GM21619 (cell line): ENCODE measurements around the gene SRSF3.

ENCODE experiments used
- ATAC-seq: cut with Tn5 transposase; IDR thresholded peaks from one replicate; pipeline ENCODE4 v1.9.1; 2021; ENCODE audit not compliant: unreplicated experiment

The SRSF3 gene

DNA sequence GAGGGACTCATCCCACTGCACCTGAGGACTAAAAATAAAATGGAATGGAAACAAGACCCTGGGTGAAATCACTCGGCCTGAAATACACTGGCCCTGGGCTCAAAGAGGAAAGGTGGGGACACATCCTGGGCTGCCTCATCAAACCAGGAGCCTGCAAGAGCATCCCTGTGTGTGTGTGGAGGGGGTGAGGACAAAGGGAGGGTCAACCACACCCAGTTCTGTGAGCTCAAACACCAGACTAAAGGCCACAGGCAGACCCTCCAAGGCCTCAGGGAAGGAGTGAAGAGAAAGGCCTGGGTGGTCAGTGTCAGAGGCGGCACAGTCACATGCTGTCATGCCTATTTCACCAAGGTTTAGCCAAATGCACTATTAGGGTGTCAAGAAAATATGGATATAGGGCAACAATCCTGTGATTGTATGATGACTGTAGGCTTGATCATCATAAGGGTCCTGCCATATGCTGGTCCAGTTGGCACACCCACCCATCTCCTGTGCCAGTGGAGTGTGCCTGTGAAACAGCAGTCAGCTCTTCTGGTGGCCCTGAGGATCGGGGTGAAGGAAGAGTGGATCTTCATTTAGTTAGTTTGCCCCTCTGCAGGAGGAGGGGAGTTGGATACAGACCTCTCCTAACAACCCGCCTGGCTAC lies 28.9 kb downstream of the SRSF3 start:
- no peak for ATAC-seq

DNA sequence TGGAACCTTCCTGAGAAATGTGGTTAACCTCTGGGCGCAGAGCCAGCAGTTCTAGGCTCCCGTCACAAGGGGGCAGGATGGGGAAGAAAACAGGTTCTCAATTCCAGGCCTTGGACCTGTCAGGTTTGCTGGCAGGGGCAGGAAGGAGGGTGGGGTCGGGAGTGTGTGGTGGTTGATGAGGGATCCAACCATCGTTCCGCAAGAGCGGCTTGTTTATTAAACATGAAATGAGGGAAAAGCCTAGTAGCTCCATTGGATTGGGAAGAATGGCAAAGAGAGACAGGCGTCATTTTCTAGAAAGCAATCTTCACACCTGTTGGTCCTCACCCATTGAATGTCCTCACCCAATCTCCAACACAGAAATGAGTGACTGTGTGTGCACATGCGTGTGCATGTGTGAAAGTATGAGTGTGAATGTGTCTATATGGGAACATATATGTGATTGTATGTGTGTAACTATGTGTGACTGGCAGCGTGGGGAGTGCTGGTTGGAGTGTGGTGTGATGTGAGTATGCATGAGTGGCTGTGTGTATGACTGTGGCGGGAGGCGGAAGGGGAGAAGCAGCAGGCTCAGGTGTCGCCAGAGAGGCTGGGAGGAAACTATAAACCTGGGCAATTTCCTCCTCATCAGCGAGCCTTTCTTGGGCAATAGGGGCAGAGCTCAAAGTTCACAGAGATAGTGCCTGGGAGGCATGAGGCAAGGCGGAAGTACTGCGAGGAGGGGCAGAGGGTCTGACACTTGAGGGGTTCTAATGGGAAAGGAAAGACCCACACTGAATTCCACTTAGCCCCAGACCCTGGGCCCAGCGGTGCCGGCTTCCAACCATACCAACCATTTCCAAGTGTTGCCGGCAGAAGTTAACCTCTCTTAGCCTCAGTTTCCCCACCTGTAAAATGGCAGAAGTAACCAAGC lies 29.6 kb downstream of the SRSF3 start:
- no peak for ATAC-seq

- no peak for ATAC-seq
Measured at GRCh38 chr6:36624461-36625157, 30.4 kb downstream of the SRSF3 start.

GRCh38 chr6:36625158-36625919 lies 31.2 kb downstream of the SRSF3 start:
- no peak for ATAC-seq

DNA sequence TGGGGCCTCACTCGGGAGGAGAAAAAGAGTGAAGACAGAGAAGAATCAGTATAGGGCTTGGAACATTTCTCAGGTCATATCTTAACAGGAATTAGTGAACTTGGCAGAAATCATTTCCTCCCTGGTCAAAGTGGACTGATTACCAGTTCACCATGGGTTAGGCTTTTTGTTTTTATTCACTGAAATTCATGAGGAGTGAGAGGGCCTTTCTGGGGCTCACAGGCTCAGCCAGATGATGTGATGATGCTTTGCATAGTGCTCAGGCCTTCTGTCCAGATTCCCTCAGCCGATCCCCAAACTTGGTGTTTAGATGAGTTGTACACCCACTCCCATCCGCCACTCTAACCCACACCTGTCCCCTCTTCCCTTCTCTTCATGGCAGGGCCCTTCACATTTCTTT lies 32.5 kb downstream of the SRSF3 start:
- ATAC-seq, result no peak

- no peak for ATAC-seq
Measured at GRCh38 chr6:36627141-36627540, 33.0 kb downstream of the SRSF3 start.

GRCh38 chr6:36627801-36628246 lies 33.7 kb downstream of the SRSF3 start:
- no peak for ATAC-seq

GRCh38 chr6:36629784-36630183 lies 35.6 kb downstream of the SRSF3 start:
- ATAC-seq, result no peak

GRCh38 chr6:36631326-36632011 lies 37.3 kb downstream of the SRSF3 start:
- ATAC-seq, result no peak

DNA sequence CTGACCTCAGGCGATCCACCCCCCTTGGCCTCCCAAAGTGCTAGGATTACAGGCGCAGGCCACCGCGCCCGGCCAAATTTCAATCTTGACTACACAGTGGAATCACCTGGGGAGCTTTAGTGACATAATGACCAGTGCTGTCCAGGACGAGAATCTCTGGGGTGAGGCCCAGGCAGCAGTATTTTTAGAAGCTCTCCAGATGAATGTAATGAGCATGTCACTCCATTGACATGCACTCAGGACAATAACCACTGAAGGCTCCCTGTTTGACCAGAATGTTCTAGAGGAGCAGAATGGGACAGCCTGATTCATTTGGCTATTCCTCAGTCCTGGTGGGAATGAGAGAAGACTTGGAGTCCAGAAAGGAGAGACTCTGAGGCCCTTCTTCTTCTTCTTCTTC lies 39.2 kb downstream of the SRSF3 start:
- no peak for ATAC-seq

DNA sequence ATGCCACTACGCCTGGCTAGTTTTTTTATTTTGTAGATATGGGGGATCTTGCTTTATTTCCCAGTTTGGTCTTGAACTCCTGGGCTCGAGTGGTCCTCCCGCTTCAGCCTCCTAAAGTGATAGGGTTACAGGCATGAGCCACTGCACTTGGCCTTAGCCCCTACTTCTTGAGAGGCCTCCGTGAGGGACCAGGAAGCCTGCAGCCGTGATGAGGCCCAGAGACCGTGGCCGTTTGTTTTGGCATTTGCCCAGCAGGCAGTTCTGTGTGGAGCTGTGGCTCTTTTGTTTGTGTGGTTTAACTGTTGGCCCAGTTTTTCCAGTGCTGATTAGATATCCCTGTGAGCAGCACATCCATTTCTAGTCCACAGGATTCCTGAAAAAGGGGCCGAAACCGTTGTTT lies 39.8 kb downstream of the SRSF3 start:
- ATAC-seq, result no peak

DNA sequence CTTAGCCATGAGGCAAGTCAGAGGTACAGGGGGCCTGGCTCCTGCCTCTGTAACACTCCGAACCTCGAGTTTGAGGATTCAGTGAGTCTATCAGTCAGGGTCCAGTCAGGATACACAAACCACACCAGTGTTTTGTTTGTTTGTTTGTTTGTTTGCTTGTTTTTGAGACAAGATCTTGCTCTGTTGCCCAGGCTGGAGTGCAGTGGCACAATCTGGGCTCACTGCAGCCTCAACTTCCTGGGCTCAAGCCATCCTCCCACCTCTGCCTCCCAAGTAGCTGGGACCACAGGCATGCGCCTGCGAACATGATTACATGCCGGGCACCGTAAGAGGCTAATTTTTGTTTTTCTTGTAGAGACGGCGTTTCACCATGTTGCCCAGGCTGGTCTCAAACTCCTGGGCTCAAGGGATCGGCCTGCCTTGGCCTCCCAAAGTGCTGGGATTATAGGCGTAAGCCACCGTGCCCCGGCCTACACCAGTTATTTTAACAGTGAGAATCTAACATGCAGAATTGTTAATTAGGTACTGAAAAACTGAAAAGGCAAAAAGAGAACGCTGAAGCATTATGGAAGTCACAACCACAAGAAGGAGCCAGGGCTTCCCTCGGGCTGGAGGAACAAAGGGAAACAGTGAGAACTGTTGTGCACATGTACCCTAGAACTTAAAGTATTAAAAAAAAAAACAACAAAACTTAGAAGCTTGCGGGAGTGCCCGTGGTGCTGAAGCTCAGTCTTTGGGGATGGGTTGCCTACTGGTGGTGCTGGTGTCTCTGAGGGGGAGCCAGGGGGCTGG lies 40.4 kb downstream of the SRSF3 start:
- ATAC-seq, result no peak

- ATAC-seq, result no peak
Measured at GRCh38 chr6:36636283-36636682, 42.1 kb downstream of the SRSF3 start.

GRCh38 chr6:36636687-36637418 lies 42.7 kb downstream of the SRSF3 start:
- no peak for ATAC-seq

DNA sequence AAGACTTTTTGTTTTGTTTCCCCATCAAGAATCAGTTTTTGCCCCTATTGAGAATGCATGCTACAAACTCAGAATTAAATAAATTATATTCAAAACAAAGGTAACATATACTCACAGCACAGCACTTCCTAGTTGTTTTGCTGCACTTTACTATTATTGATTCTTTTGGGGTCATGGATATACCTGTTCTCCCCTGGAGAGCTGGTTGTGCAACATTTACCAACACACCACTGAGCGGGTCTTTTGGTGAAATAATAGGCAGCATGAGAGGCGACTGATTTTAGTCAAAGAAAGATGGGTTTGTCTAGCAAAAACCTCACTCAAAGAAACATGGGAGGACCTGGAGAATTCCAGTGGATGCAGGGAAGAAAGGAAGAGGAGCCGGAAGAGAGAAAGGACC lies 44.4 kb downstream of the SRSF3 start:
- no peak for ATAC-seq

GRCh38 chr6:36639171-36639808 lies 45.1 kb downstream of the SRSF3 start:
- ATAC-seq, result no peak

DNA sequence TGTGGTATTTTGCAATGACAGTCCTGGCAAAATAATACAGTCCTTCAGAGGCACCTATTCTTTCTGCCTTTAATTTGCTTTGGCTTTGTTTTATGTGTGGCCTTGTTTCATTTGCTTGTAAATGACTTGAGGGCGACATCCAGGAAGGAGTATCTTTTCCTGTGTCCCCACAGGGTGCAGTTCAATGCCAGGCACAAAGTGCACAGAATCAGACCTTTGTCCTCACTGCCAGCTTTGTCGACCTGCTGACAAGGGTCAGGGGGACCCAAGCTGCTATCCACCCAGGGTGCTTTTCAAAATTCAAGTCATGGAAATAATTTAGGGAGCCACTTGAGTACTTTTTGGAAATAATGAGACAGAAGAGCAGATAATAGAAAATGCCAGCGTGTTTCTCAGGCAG lies 47.4 kb downstream of the SRSF3 start:
- ATAC-seq, result no peak
